HG02798 (cell line): ENCODE measurements around the gene GEMIN7.
"Not testable (repeated sequence)": the region's sequence is repeated elsewhere in the genome, so short reads cannot be mapped to it uniquely, and the experiment has no call there.

Experiments
- ATAC-seq: cut with Tn5 transposase; IDR thresholded peaks from one replicate; pipeline ENCODE4 v1.9.1; 2021; ENCODE audit warnings: mild to moderate bottlenecking; ENCODE audit not compliant: unreplicated experiment, poor library complexity

GEMIN7 gene

GRCh38 chr19:45102481-45102880, 23.4 kb downstream of the GEMIN7 start:
- ATAC-seq = no peak

GRCh38 chr19:45103156-45103507, 24.1 kb downstream of the GEMIN7 start:
- ATAC-seq = peak; percentile 45

GRCh38 chr19:45103508-45104319, 24.7 kb downstream of the GEMIN7 start:
- ATAC-seq = peak; percentile 16

GRCh38 chr19:45104658-45105349, 25.7 kb downstream of the GEMIN7 start:
- no peak for ATAC-seq

- ATAC-seq = not testable (repeated sequence)
Observed at GRCh38 chr19:45106363-45106762, 27.3 kb downstream of the GEMIN7 start.

GRCh38 chr19:45107621-45108150, 28.6 kb downstream of the GEMIN7 start:
- ATAC-seq = no peak

GRCh38 chr19:45110851-45111266, 31.8 kb downstream of the GEMIN7 start:
- ATAC-seq = no peak

GRCh38 chr19:45112111-45112827, 33.2 kb downstream of the GEMIN7 start:
- no peak for ATAC-seq

- ATAC-seq = no peak
Observed at GRCh38 chr19:45113628-45114027, 34.6 kb downstream of the GEMIN7 start.

GRCh38 chr19:45114116-45114515, 35.1 kb downstream of the GEMIN7 start:
- ATAC-seq = no peak

- ATAC-seq = no peak
Observed at GRCh38 chr19:45115809-45116615, 37.0 kb downstream of the GEMIN7 start.

GRCh38 chr19:45117167-45117594, 38.1 kb downstream of the GEMIN7 start:
- ATAC-seq = peak; percentile 33

- ATAC-seq = peak; percentile 2
Observed at GRCh38 chr19:45117671-45118070, 38.6 kb downstream of the GEMIN7 start.

- ATAC-seq = no peak
Observed at GRCh38 chr19:45118106-45118505, 39.0 kb downstream of the GEMIN7 start.

GRCh38 chr19:45118591-45119355, 39.7 kb downstream of the GEMIN7 start:
- peak; percentile 63 for ATAC-seq

GRCh38 chr19:45119582-45119981, 40.5 kb downstream of the GEMIN7 start:
- no peak for ATAC-seq

- no peak for ATAC-seq
Observed at GRCh38 chr19:45121827-45122345, 42.8 kb downstream of the GEMIN7 start.

GRCh38 chr19:45122832-45123231, 43.8 kb downstream of the GEMIN7 start:
- no peak for ATAC-seq

- ATAC-seq = no peak
Observed at GRCh38 chr19:45123440-45123850, 44.4 kb downstream of the GEMIN7 start.
